GM21390 (cell line): ENCODE data around the gene SMYD4.

Experiments used
- ATAC-seq: cut with Tn5 transposase; IDR thresholded peaks from one replicate; pipeline ENCODE4 v1.9.1; 2021; ENCODE audit not compliant: unreplicated experiment

Gene SMYD4

DNA sequence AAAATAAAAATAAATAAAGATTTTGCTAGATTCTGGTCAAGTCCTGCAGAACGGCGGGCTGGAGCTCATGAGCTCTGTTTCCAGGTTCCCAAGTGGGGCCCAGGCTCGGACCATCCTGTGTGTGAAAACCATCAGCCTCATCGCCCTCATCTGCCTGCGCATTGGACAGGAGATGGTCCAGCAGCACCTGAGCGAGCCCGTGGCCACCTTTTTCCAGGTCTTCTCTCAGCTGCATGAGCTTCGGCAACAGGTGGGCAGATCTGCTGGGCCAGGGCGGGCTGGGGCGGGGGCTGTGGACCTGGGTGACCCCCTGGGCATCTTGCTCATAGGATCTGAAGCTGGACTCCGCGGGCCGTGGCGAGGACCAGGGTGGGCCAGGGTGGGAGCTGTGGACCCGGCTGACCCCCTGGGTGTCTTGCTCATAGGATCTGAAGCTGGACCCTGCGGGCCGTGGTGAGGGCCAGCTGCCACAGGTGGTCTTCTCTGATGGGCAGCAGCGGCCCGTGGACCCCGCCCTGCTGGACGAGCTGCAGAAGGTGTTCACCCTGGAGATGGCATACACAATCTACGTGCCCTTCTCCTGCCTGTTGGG lies 97.4 kb downstream of the SMYD4 start:
- no peak for ATAC-seq

- no peak for ATAC-seq
Observed at GRCh38 chr17:1731194-1731506, 98.6 kb downstream of the SMYD4 start.

GRCh38 chr17:1730326-1731193 lies 99.1 kb downstream of the SMYD4 start:
- ATAC-seq = no peak

- no peak for ATAC-seq
Observed at GRCh38 chr17:1729966-1730325, 99.8 kb downstream of the SMYD4 start.
